ENCODE results near the gene EFCAB5. TPM values are rescaled to one million over a fixed set of nuclear protein-coding genes. Genes with fewer than 3 reads are reported as not detected.

The EFCAB5 gene
- total RNA-seq, 1 donor from 2014 or later: not detected

GRCh38 chr17:30091121-30091670 is 149.8 kb downstream of the EFCAB5 start:
- H3K27me3 ChIP-seq (ENCODE audit: control insufficient read depth, insufficient read depth, low read length): peaks cover 1% of the 10 kb centered on the region
- no peaks in the 10 kb centered on the region for H3K36me3 ChIP-seq (ENCODE audit: control insufficient read depth, insufficient read depth, low read length)
- no peak overlapping the region for H3K4me3 ChIP-seq (ENCODE audit: low read depth, low read length)
- DNase-seq (ENCODE audit: low read depth) (no peak), FAIRE-seq (no peak)
- TF ChIP-seq CTCF (IDR thresholded peaks at IDR 0.05; ENCODE audit: insufficient read depth, low read length, severe bottlenecking): no peak

GRCh38 chr17:30091771-30092170 is 150.3 kb downstream of the EFCAB5 start:
- H3K4me3 ChIP-seq (ENCODE audit: low read depth, low read length): no peak overlapping the region
- FAIRE-seq (no peak), DNase-seq (ENCODE audit: low read depth) (peak; percentile 50)
- H3K27me3 ChIP-seq (ENCODE audit: control insufficient read depth, insufficient read depth, low read length): peaks cover 1% of the 10 kb centered on the region
- no peaks in the 10 kb centered on the region for H3K36me3 ChIP-seq (ENCODE audit: control insufficient read depth, insufficient read depth, low read length)
- no peak for TF ChIP-seq CTCF (IDR thresholded peaks at IDR 0.05; ENCODE audit: insufficient read depth, low read length, severe bottlenecking)

- H3K27me3 ChIP-seq (ENCODE audit: control insufficient read depth, insufficient read depth, low read length): peaks cover 1% of the 10 kb centered on the region
- H3K36me3 ChIP-seq (ENCODE audit: control insufficient read depth, insufficient read depth, low read length): no peaks in the 10 kb centered on the region
- no peak overlapping the region for H3K4me3 ChIP-seq (ENCODE audit: low read depth, low read length)
- no peak for FAIRE-seq
- DNase-seq (ENCODE audit: low read depth): no peak
- no peak for TF ChIP-seq CTCF (IDR thresholded peaks at IDR 0.05; ENCODE audit: insufficient read depth, low read length, severe bottlenecking)
These were observed 151.5 kb downstream of the EFCAB5 start for GRCh38 chr17:30092886-30093285.

- peak; percentile 44 for DNase-seq (ENCODE audit: low read depth)
- no peak for FAIRE-seq
These were observed 152.2 kb downstream of the EFCAB5 start for GRCh38 chr17:30093463-30094147.

GRCh38 chr17:30095507-30096244 is 154.2 kb downstream of the EFCAB5 start:
- H3K36me3 ChIP-seq (ENCODE audit: control insufficient read depth, insufficient read depth, low read length): no peaks in the 10 kb centered on the region
- no peak overlapping the region for H3K4me3 ChIP-seq (ENCODE audit: low read depth, low read length)
- TF ChIP-seq CTCF (IDR thresholded peaks at IDR 0.05; ENCODE audit: insufficient read depth, low read length, severe bottlenecking): peak; percentile 66
- peak; percentile 83 for DNase-seq (ENCODE audit: low read depth)
- no peak for FAIRE-seq
- no peaks in the 10 kb centered on the region for H3K27me3 ChIP-seq (ENCODE audit: control insufficient read depth, insufficient read depth, low read length)

More at GRCh38 chr17:30093463-30094147, 152.2 kb downstream of the EFCAB5 start:
- Histone ChIP-seq H3K27me3 (ENCODE audit: control insufficient read depth, insufficient read depth, low read length) (peaks cover 1% of the 10 kb centered on the region), H3K4me3 (ENCODE audit: low read depth, low read length) (no peak overlapping the region), H3K36me3 (ENCODE audit: control insufficient read depth, insufficient read depth, low read length) (no peaks in the 10 kb centered on the region)
- peak; percentile 66 for TF ChIP-seq CTCF (IDR thresholded peaks at IDR 0.05; ENCODE audit: insufficient read depth, low read length, severe bottlenecking)

All from bronchial epithelial cell (primary cell).